ENCODE results near the gene CHRM1.

The CHRM1 gene

DNA sequence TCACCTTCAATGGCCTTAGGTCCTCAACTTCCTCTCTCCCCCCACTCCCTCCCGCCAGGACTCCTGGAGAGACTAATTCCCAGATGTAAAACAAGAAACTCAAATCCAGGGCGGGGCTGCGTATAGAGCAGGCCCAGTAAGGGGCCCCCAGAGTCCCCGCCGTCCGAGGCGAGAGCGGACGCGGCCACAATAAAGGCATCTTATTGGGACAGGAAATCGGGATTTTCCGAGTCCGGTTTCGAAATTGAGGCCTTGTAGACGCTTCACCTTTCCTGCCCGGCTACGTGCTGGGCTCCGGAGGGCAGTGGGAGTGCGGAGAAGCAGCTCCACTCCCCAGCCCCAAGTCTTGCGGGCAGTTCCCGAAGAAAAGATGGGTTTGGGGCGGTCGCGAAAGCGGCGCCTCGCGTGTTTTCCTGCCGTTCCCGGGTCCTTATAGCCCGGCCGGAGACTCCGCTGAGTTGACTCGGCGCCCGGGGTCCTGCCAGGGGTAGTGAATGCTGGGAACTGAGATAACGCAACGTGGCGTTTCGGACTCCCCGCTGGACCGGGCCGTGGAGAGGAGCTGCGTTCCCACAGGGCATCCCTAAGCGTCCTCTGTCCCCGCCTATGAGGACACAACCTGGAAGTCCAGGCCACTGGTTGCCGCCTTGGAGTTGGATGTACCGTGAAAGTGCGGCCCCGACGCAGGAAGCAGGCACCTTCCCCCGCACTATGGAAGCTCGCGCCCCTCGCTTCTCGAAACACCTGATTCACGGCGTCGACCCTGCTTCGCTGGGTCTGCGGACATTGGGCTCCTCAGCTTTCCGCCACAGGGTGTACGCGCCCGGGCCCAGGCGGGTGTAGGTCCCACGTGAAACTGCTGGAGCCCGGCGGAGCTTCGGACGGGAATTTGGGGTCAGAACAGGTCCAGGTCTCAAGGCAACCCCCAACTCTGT, 4.8 kb upstream of the CHRM1 start:
- DNase-seq (ENCODE audit: low read depth in 3 of 3) = no peak

DNA sequence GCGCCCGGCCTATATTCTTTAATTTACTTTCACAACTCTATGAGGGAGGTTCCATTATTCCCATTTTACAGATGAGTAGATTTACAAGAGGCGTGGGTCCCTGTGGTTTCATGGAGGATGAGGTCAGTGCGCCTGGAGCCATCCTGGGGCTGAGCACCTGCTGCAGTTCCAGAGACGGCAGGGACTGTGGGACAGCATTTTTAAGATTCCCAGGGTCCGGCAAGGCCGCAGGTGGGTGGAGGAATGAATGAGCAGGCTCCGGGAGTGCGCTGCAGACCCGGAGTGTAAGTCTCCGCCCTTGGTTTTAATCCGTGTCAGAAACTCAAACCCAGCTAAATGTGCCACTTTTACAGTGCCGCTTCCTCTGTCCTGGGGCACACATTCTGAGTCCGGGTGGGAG, 4.1 kb upstream of the CHRM1 start:
- no peak for DNase-seq (ENCODE audit: low read depth in 3 of 3)

DNA sequence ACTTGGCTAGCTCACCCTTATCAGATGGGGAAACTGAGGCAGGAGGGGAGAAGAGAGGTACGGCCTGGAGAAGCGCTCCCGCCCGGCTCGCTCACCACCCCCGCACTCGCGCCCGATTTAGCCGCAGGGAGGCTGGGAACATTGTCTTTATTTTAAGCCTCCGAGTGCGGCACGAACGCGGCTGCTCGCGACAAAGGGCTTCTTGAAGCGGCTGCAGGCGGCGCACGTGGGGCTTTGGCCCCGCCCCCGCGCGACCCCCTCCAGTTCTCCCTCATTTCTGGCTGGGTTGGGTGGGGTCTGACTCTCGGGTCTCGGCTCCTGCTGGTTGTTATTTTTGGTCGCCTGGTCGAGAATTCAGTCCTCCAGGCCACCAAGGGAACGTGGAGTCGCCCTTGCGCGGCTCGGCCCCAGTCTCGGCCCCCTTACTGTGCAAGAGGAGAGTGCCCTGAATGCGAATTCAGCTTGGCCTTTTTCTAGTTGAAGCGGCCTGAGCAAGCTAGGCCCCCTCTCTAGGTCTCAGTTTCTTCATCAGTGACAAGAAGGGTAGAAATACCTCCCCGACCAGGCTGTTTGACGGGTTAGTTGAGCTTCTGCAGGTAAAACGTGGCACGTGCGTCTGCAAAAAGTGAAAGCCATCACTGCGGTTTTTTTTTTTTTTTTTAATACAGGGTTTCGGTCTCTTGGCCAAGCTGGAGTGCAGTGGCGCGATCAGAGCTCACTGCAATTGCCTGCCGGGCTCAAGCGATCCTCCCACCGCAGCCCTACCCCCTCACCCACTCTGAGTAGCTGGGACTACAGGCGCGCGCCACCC, 2.6 kb upstream of the CHRM1 start:
- DNase-seq (ENCODE audit: low read depth in 3 of 3) = peak in 1 of 3 experiments; percentile 5

DNA sequence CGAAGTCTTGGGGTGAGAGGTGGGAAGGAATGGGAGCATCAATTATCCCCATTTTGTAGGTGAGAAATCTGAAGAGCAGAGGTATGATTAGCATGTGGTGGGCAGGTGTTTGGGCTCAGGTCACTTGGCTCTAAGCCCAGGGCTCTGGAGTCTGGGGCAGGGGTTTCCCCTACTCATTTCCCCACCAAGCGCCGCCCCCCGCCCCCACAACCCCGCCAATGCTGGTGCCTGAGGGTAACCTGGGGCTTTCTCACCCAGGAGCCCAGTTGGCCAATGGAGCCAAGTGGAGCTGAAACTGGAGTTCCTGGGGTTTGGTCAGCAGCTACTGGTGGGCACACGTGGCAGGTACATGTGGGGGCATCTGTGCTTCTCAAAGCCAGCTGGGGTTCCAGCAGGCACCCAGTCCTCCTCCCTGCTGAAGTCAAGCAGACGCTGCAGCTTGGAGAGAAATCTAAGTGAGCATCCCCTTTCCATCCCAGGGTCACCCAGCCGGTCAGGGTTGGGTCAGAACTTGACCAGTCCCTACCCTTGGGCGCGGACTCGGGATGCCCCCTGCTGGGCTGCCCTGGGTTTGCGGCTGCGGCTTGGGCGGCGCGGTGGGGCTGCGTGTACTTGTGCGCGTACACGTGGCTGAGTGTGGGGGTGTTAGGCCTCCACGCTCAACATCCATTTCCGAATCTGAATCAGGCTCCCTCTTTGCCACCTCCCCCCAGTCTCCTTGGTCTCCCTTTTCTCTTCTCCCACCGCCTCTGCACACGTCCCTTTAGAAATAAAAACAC, 1.7 kb upstream of the CHRM1 start:
- peak in 2 of 3 experiments; percentile 42 to 44 for DNase-seq (ENCODE audit: low read depth in 3 of 3)

DNA sequence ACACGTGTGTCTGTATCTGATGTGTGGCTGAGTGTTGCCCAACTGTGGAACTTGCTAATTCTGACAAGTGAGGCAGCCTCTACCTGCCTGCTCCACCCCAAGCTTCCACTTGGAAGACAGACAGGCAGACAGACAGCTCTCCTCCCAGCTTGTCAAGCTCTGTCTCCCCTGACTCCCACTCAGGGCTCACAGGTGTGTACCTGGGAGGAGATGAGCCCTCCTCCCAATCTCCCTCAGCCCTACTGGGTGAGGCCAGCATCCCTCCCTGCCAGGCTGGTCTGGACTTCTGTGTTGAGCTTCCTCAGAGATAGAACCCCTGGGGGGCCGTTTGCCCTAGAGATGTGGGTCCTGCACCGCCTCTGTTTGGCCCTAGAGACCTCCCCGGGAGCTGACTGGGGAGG, 1.0 kb upstream of the CHRM1 start:
- DNase-seq (ENCODE audit: low read depth in 3 of 3) = no peak

DNA sequence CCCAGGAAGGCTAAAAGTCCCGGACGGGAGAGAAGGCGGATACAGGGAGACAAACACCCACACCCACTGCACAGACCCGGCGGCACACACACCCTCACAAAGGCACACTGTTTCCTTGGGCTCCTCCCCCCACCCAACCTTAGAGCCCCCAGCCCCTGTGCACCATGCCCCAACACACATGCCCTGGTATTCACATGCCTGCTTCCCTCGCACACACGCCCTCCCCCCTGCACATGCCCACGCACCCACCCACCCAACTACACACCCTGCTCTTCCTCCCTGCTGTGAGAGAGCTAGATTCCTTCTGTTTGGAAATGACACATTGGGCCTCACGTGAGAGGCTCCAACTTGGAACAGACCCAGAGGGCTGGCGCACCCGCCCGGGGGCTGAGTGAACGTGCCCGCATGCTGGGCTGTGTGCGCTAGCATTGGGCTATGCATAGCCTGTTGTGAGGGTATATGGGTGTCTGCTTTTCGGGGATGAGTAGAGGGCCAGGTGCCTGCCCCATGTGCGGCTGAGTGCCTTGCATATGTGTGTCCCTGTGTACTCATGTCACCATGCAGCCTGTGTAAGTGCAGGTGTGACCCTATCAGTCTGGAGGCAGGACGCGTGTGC, 518 bp upstream of the CHRM1 start:
- DNase-seq (ENCODE audit: low read depth in 3 of 3) = no peak

DNA sequence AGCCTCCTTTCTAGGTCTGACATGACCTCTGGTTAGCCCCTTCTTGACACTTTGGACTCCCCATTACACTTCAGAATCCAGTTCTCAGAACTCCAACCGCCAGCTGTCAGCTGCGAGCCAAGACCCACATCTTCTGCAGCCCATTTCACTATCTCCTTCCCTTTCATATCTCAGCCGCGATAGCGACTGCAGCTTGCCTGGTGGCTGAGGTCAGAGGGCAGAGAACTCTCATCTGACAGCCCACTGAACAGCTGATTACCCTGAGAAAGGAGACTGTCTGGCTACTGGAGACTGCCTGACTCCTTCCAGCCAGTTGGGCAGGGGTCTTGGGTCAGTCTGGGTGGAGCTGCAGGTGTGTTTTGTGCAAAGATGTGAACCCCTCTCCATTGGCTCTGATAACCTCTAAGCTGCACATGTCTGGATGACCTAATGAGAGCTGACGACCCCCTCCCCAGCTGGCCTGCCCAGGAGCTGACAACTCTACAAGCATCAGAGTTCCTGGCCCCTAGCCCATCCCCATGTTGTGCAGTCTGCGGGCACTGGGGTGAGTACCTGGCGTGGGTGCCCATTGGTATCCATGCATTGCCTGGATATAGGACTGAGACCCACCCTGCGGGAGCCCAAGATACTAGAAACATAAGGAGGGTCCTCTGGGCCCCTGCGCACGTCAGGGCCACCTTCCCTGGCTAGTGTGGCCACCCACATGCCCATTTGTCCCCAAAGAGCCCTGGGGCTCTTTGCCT, 1.1 kb downstream of the CHRM1 start:
- DNase-seq (ENCODE audit: low read depth in 3 of 3) = no peak

DNA sequence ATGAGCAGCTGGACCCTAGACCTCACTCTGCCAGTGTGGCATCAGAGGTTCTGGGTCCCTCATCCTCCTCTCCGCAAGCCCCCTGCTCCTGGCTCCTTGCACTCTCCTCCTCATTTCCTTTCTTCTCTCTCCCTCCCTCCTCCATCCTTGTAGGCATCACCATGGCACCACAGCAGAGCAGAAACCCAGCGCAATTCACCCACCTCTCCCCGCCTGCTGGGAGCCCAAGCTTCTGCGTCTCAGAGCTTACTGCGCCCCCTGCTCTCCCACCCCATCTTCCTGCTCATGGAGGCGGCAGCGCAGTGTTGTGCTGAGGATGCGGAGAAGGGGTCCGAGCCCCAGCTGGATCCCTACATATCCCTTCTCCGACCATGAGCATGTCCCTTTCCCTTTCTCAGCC, 1.7 kb downstream of the CHRM1 start:
- no peak for DNase-seq (ENCODE audit: low read depth in 3 of 3)

DNA sequence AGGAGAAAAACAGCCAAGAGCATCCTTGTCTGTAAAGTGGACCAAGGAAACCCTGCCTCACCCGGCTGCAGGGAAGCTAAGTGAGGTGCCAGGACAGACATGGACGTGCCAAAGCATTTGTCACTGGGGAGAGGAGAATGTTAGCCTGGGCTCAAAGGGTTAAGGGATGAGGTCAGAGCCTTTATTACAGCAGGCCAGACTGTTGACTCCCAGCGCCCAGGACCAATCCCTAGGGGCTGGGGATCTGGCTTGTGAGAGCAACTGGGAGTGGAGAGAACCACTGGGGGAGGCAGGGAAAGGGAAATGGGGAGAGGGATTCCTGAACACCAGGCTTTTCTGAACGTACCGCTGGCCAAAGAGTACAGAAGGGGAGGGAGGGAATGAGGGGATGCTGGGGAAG, 2.6 kb downstream of the CHRM1 start:
- no peak for DNase-seq (ENCODE audit: low read depth in 3 of 3)

DNA sequence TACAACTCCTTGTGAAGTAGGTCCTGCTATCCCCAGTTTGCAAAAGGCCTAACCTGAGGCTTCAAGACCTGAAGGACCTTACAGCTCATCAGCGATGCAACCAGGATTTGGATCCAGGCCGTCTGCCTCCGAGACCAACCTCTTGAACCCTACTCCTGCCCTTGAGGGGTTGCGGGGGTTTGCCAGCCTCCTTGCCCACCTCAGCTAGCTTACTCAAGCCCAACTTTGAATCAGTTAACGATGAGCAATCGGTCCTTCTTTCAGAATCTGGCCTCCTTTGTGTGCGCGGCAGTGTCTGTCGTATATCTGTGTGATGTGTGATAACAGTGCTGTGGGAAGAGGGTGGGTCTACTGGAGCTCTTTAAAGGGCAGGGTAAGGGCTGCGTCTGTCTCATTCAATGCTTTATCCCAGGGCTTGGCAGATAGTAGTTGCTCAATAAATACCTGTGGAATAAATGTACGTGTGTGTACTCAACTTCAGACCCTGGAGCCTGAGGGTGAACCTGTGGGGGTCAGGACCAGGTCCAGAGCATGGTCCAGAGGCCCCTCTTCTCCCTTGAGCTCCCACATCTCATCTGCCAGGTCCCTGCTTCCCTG, 3.2 kb downstream of the CHRM1 start:
- no peak for DNase-seq (ENCODE audit: low read depth in 3 of 3)

DNA sequence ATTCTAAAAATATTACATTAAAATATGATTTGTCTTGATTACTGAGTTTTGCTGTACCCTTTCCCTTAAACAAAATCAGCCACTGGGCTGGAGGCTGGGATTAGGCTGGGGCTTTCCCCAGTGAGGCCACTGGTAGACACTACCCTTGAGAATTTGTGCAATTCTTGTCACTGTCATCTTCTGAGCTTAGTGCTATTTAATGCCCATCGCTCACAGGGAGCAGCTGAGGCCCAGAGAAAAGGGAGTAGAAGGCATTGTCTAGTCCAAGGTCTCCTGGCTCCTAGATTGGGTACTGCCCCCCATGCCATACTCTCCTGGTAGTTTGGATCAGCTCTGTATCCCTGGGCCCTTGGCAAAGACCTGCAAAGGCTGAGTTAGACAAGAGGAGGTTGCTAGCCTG, 6.7 kb downstream of the CHRM1 start:
- DNase-seq (ENCODE audit: low read depth in 3 of 3) = no peak

DNA sequence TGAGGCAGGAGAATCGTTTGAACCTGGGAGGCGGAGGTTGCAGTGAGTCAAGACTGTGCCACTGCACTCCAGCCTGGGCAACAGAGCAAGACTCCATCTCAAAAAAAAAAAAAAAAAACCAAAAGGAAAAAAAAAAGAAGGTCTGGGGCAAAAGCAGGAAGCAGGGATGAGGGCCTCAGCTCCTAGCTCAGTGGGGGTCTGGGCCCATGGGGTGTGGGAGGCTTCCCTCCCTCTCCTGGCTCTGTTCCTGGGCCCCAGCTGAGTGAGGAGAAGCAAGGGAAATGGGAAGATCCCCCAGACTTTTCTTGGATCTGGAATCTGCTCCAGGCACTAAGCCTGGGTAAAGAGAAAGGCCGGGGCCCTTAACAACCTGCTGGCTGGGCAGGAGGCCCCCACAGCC, 8.9 kb downstream of the CHRM1 start:
- no peak for DNase-seq (ENCODE audit: low read depth in 3 of 3)

DNA sequence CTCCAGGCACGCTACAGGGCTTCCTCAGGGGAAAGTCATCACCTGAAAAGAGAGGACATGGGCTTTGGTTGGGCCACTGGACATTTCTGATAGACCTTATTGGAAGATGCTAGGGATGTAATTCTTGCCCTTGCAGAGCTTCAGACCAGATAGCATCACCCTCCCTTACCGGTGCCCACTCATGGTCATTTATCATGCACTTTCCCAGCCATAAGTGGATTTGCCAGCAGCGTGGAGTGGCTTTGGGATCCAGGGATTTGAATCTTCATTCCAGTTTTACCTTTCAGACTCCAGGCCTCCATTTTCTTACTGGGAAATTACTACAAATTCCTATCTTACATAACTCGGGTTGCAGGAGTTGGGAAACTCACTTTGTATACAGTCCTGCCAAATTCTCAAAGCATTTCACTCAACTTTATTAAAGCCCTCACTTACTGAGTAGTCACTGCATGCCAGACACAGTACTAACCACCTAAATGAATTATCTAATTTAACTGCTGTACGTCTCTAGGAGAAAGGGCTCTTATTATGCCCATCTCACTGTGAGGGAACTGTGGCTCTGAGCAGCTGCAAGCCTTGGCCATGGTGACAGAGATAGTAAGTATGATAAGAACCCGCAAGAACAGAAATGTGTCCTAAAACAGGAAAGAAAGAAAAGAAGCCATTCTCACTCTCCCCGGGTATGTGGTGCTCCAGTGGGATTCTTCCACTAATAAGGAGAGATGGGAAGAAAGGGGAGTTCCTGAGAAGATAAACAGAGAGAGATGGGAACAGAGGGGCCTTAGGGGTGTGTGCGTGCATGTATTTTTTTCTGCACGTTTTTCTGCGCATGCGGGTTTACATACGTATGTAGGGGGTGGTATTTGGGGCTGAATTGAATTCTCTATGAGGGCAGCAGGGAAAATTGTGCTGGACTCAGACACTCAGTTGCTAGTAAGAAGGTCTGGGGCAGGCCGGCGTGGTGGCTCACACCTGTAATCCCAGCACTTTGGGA, 9.7 kb downstream of the CHRM1 start:
- no peak for DNase-seq (ENCODE audit: low read depth in 3 of 3)

DNA sequence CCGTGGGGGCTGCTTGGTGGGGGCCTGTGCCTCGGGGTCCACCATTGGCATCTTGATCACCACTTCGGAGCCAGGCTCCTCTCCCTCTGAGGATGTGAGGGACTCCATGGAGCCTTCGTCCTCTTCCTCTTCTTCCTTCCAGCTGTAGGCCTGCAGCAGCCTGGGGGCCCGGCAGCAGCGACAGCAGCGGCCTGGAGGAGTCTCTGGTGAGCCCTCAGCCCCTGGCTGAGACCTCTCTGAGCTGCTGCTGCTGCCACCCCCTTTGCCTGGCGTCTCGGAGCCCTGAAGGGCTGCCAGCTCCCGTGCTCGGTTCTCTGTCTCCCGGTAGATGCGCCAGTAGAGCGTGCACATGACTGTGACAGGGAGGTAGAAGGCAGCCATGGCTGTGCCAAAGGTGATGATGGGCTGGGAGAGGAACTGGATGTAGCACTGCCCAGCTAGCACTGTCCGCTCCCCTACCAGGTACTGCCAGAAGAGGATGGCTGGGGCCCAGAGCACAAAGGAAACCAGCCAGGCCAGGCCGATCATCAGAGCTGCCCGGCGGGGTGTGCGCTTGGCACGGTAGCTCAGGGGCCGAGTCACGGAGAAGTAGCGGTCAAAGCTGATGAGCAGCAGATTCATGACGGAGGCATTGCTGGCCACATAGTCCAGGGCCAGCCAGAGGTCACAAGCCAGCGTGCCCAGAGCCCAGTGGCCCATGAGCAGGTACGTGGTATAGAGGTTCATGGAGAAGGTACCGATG, 10.9 kb downstream of the CHRM1 start:
- no peak for DNase-seq (ENCODE audit: low read depth in 3 of 3)

DNA sequence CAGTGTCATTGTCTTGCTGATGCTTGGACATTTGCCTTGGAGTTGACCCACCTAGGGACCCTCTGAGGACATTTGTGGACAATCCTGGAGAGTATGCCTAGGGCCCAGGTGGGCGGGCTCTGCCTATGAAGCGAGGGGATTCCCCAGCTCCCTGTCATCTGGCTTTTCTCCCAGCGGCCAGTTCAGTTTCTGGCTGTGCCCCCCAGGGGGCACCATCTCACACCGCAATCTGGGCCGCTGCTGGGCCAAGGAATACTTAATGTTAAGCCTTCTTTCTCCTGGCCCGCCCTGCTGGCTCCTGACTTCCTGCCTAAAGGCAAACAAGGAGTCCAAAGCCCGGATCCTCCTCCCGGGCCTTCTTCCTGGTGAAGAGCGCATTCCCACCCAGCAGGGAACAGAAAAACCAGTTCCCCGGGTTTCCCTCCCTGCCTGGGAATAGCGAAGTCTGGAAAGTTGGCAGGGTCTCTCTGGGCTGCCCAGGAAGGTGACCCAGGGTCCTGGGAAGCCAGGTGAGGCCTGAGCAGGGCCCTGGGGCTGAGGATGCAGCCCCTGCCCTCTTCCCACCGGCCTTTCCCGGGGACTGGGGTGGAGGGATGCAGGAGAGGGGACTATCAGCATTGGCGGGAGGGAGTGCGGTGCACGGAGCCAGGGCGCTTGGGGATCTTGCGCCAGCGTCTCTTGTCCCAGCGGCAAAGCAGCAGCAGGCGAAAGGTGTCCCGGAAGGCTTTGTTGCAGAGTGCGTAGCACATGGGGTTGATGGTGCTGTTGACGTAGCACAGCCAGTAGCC, 11.9 kb downstream of the CHRM1 start:
- DNase-seq (ENCODE audit: low read depth in 3 of 3) = no peak

DNA sequence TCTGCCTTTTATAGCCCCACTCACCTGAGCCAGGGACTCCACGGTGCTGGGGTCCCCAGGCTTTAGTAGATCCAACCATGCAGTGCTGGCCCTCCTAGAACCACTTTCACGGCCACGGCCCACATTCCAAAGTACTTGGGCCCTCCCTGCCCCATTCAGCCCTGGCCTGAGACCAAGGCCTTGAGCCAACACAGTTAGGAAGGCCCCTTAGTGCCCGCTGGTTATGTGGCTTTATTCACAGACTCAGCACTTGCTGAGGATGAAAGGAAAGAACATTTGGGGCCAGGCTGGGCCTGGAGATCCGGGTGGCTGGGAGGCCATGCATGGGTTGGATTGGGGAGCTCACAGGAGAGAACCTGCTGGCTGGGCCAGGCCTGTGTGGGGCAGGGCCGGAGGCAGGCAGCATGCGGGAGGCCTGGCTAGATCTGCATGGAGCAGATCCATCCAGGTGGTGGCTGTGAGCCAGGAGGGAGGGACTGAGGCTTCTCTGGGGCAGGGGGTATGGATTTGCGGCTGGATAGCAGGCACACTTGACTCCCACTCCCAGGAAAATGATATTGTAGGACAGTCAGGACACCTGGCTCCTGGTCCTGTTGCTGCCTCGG, 12.6 kb downstream of the CHRM1 start:
- no peak for DNase-seq (ENCODE audit: low read depth in 3 of 3)

DNA sequence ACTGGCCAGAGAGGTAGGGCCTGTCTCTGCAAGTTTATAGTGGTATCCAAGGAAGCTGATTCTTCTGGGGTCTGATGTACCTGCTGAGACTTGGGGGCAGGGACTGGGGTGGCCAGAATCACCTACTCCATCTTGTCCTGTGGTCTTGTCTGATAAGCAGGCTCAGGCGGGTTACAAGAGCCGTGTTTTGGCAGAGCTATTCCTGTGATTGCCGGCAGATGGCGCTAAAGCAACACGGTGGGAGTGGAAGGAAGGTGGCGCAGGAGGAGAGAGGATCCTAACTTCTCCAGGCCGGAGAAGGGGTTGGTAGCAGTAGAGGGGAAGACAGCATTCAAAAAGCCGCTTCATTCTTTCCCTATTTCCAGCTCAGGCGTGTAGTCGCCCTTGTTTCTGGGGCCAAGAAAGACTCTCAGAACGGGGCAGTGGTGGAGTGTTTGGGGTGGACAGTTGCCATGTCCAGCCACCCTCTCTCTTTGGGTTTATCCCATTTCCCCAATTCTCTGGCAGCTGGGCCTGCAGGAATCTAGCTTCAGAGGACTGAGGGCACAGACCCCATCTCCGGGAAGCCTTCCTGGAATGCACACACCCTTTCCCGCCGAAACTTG, 15.1 kb downstream of the CHRM1 start:
- DNase-seq (ENCODE audit: low read depth in 3 of 3) = peak; percentile 51 to 65 (median 61)
